GM12875 (cell line): ENCODE data around the gene LPGAT1.
"Not testable (repeated sequence)": the region's sequence is repeated elsewhere in the genome, so short reads cannot be mapped to it uniquely, and the experiment has no call there.

Experiments used
- H3K4me3 ChIP-seq: one replicate; pipeline ENCODE4 v1.5.1; 2011; ENCODE audit warnings: low read depth, low read length, control low read depth
- CTCF ChIP-seq: IDR thresholded peaks from 2 replicates; pipeline ENCODE4 v1.5.1; 2011; ENCODE audit warnings: low read depth, mild to moderate bottlenecking, control low read depth, inconsistent platforms, low read length, moderate library complexity, borderline replicate concordance; ENCODE audit not compliant: insufficient read depth

Gene LPGAT1

GRCh38 chr1:211703812-211704537, 126.6 kb downstream of the LPGAT1 start:
- no peak overlapping the region for H3K4me3 ChIP-seq
- TF ChIP-seq CTCF, result no peak

- TF ChIP-seq CTCF, result no peak
- no peak overlapping the region for H3K4me3 ChIP-seq
Measured at GRCh38 chr1:211701733-211702132, 128.8 kb downstream of the LPGAT1 start.

GRCh38 chr1:211699059-211699458, 131.5 kb downstream of the LPGAT1 start:
- TF ChIP-seq CTCF, result no peak
- H3K4me3 ChIP-seq, result no peak overlapping the region

- peak overlapping the region; percentile 12 for H3K4me3 ChIP-seq
- TF ChIP-seq CTCF, result peak; percentile 99
Measured at GRCh38 chr1:211698161-211699026, 132.2 kb downstream of the LPGAT1 start.

- TF ChIP-seq CTCF, result no peak
- H3K4me3 ChIP-seq, result no peak overlapping the region
Measured at GRCh38 chr1:211697356-211697755, 133.2 kb downstream of the LPGAT1 start.

GRCh38 chr1:211695135-211695816, 135.3 kb downstream of the LPGAT1 start:
- no peak overlapping the region for H3K4me3 ChIP-seq
- no peak for TF ChIP-seq CTCF

- not testable (repeated sequence) for H3K4me3 ChIP-seq
Measured at GRCh38 chr1:211693911-211694310, 136.7 kb downstream of the LPGAT1 start.
